ENCODE data around the gene SYMPK. TPM values are rescaled to one million over a fixed set of nuclear protein-coding genes. Genes with fewer than 3 reads are reported as not detected.

Gene SYMPK
- polyA plus RNA-seq, 1 of the 3 experiments (the other 2 are of a cell fraction): 92.7 TPM

DNA sequence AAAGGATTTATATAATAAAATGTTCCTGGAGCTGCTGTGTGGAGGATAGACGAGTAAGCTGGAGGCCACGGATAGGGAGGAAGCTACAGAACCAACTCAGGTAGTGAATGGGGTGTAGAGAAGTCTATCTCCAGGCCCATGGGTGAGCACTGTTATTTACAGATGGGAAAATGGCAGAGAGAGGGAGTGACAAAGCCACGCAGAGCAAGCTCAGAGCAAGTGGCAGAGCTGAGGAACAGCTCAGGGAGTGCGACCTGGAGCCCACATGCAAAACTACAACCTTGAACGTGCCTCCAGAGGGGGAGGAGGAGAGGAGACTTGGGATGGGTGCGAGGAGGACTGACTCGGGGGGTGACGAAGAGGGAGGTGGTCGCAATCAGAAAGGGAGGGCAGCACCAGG, 34.4 kb downstream of the SYMPK start:
- no peaks in the 10 kb centered on the region for H3K79me2 ChIP-seq (ENCODE audit: insufficient read depth)
- H3K9me2 ChIP-seq: no peaks in the 10 kb centered on the region
- H3F3A ChIP-seq (replicated peaks; ENCODE audit: insufficient read depth): no peaks in the 10 kb centered on the region
- WGBS (ENCODE audit: low lambda C conversion rate): 95% methylated on average over 9 of the region's 9 CpGs
- peaks cover 0 to 17% of the 10 kb centered on the region in 2 experiments; a peak in 1 of 4 replicates for H3K4me1 ChIP-seq (ENCODE audit: control insufficient read depth in 1 of 2, insufficient read depth in 2 of 2, low read depth in 1 of 2, low read length in 1 of 2)
- no peak overlapping the region for H3K4me3 ChIP-seq (ENCODE audit: low read depth in 2 of 2, low read length in 1 of 2)
- H4K20me1 ChIP-seq (ENCODE audit: insufficient read depth): no peaks in the 10 kb centered on the region
- DNase-seq: no peak
- H3K4me2 ChIP-seq: no peak overlapping the region
- ChIA-PET POLR2A (no interaction called here), CTCF (interaction anchor here (0.6 to 10.9 kb wide), 6 partner anchors 8 to 302 kb away, joined by 3 to 137 read pairs (median 4); partner anchors contain the start of genes FOXA3 and RSPH6A)
- H3K9ac ChIP-seq: no peak overlapping the region
- no peaks in the 10 kb centered on the region for H3K9me3 ChIP-seq
- no peak overlapping the region for H3K27ac ChIP-seq (ENCODE audit: low read depth in 2 of 2, low read length in 1 of 2)
- H2AFZ ChIP-seq (ENCODE audit: low read depth): no peak overlapping the region
- peaks cover 23 to 81% of the 10 kb centered on the region in 2 experiments for H3K36me3 ChIP-seq (replicated peaks in 1 of 2; ENCODE audit: control insufficient read depth in 1 of 2, insufficient read depth in 2 of 2, low read length in 1 of 2)
- no peak for TF ChIP-seq JUND (IDR thresholded peaks at IDR 0.05)
- no peak for TF ChIP-seq ELF1 (IDR thresholded peaks at IDR 0.05)
- no peak for TF ChIP-seq TAF1 (IDR thresholded peaks at IDR 0.05; ENCODE audit: borderline replicate concordance, low read depth, low read length)
- TF ChIP-seq SIN3A (IDR thresholded peaks at IDR 0.05; ENCODE audit: borderline replicate concordance, low read depth, low read length): no peak
- no peak for TF ChIP-seq FOXJ3 (CRISPR knock-in tag; IDR thresholded peaks at IDR 0.05)
- TF ChIP-seq, protein P1, sequence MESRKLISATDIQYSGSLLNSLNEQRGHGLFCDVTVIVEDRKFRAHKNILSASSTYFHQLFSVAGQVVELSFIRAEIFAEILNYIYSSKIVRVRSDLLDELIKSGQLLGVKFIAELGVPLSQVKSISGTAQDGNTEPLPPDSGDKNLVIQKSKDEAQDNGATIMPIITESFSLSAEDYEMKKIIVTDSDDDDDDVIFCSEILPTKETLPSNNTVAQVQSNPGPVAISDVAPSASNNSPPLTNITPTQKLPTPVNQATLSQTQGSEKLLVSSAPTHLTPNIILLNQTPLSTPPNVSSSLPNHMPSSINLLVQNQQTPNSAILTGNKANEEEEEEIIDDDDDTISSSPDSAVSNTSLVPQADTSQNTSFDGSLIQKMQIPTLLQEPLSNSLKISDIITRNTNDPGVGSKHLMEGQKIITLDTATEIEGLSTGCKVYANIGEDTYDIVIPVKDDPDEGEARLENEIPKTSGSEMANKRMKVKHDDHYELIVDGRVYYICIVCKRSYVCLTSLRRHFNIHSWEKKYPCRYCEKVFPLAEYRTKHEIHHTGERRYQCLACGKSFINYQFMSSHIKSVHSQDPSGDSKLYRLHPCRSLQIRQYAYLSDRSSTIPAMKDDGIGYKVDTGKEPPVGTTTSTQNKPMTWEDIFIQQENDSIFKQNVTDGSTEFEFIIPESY (IDR thresholded peaks at IDR 0.05; ENCODE audit: borderline replicate concordance, low read depth): no peak
- TF ChIP-seq, protein P2, sequence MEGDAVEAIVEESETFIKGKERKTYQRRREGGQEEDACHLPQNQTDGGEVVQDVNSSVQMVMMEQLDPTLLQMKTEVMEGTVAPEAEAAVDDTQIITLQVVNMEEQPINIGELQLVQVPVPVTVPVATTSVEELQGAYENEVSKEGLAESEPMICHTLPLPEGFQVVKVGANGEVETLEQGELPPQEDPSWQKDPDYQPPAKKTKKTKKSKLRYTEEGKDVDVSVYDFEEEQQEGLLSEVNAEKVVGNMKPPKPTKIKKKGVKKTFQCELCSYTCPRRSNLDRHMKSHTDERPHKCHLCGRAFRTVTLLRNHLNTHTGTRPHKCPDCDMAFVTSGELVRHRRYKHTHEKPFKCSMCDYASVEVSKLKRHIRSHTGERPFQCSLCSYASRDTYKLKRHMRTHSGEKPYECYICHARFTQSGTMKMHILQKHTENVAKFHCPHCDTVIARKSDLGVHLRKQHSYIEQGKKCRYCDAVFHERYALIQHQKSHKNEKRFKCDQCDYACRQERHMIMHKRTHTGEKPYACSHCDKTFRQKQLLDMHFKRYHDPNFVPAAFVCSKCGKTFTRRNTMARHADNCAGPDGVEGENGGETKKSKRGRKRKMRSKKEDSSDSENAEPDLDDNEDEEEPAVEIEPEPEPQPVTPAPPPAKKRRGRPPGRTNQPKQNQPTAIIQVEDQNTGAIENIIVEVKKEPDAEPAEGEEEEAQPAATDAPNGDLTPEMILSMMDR (IDR thresholded peaks at IDR 0.05): no peak
- TF ChIP-seq GATA2 (CRISPR knock-in tag; IDR thresholded peaks at IDR 0.05): no peak
- TF ChIP-seq RAD21 (IDR thresholded peaks at IDR 0.05; ENCODE audit: low read length): no peak
- TF ChIP-seq EP300 (IDR thresholded peaks at IDR 0.05; ENCODE audit: borderline replicate concordance in 1 of 2, low read depth in 1 of 2, low read length in 1 of 2): no peak
- no peak for TF ChIP-seq RXRA (IDR thresholded peaks at IDR 0.05; ENCODE audit: borderline replicate concordance, low read depth)
- TF ChIP-seq, protein P3, sequence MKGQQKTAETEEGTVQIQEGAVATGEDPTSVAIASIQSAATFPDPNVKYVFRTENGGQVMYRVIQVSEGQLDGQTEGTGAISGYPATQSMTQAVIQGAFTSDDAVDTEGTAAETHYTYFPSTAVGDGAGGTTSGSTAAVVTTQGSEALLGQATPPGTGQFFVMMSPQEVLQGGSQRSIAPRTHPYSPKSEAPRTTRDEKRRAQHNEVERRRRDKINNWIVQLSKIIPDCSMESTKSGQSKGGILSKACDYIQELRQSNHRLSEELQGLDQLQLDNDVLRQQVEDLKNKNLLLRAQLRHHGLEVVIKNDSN (IDR thresholded peaks at IDR 0.05; ENCODE audit: borderline replicate concordance, low read depth): no peak
- no peak for TF ChIP-seq RCOR1 (IDR thresholded peaks at IDR 0.05; ENCODE audit: low read length)
- no peak for TF ChIP-seq MXI1 (IDR thresholded peaks at IDR 0.05; ENCODE audit: low read depth, low read length)
- TF ChIP-seq, protein P4, sequence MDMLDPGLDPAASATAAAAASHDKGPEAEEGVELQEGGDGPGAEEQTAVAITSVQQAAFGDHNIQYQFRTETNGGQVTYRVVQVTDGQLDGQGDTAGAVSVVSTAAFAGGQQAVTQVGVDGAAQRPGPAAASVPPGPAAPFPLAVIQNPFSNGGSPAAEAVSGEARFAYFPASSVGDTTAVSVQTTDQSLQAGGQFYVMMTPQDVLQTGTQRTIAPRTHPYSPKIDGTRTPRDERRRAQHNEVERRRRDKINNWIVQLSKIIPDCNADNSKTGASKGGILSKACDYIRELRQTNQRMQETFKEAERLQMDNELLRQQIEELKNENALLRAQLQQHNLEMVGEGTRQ (IDR thresholded peaks at IDR 0.05; ENCODE audit: borderline replicate concordance, low read depth, low read length): no peak
- no peaks in the 10 kb centered on the region for H3K27me3 ChIP-seq (ENCODE audit: insufficient read depth)

Measured in SK-N-SH (cell line).